G401.6 (cell line): Measurements from ENCODE around the gene THSD7B.
"Not testable (repeated sequence)": the region's sequence is repeated elsewhere in the genome, so short reads cannot be mapped to it uniquely, and the experiment has no call there.

ENCODE experiments used
- FAIRE-seq: peaks from 2 replicates; lab custom pipeline; 2012; peaks lifted over from hg19 to GRCh38; lab: Jason Lieb, UNC

Gene THSD7B

GRCh38 chr2:136765256-136766072 is at the start of gene THSD7B:
Gene THSD7B, plus strand, starts transcription at chr2:136765545. Its CDS starts 116,634 bp downstream, at chr2:136882179.
- no peak for FAIRE-seq

- FAIRE-seq = no peak
Measured at GRCh38 chr2:136718273-136718672, 47.1 kb upstream of the THSD7B start.

GRCh38 chr2:136727973-136728699 is 37.2 kb upstream of the THSD7B start:
- no peak for FAIRE-seq

GRCh38 chr2:136736236-136736635 is 29.1 kb upstream of the THSD7B start:
- no peak for FAIRE-seq

- no peak for FAIRE-seq
Measured at GRCh38 chr2:136738044-136738443, 27.3 kb upstream of the THSD7B start.

- FAIRE-seq = no peak
Measured at GRCh38 chr2:136741471-136741870, 23.9 kb upstream of the THSD7B start.

- FAIRE-seq = no peak
Measured at GRCh38 chr2:136750065-136750464, 15.3 kb upstream of the THSD7B start.

GRCh38 chr2:136751406-136751805 is 13.9 kb upstream of the THSD7B start:
- FAIRE-seq = no peak

- not testable (repeated sequence) for FAIRE-seq
Measured at GRCh38 chr2:136758504-136758903, 6.8 kb upstream of the THSD7B start.

GRCh38 chr2:136764452-136765255 is 691 bp upstream of the THSD7B start:
- no peak for FAIRE-seq

GRCh38 chr2:136766073-136766404 is 694 bp downstream of the THSD7B start:
- FAIRE-seq = no peak

- FAIRE-seq = no peak
Measured at GRCh38 chr2:136767030-136767429, 1.7 kb downstream of the THSD7B start.

- FAIRE-seq = no peak
Measured at GRCh38 chr2:136769871-136770270, 4.5 kb downstream of the THSD7B start.

GRCh38 chr2:136770384-136770783 is 5.0 kb downstream of the THSD7B start:
- no peak for FAIRE-seq

- no peak for FAIRE-seq
Measured at GRCh38 chr2:136777391-136777790, 12.0 kb downstream of the THSD7B start.

- FAIRE-seq = no peak
Measured at GRCh38 chr2:136783856-136784255, 18.5 kb downstream of the THSD7B start.

- FAIRE-seq = no peak
Measured at GRCh38 chr2:136785215-136785614, 19.9 kb downstream of the THSD7B start.

GRCh38 chr2:136787970-136788369 is 22.6 kb downstream of the THSD7B start:
- no peak for FAIRE-seq

- FAIRE-seq = no peak
Measured at GRCh38 chr2:136796339-136796738, 31.0 kb downstream of the THSD7B start.

GRCh38 chr2:136798766-136799165 is 33.4 kb downstream of the THSD7B start:
- no peak for FAIRE-seq

- no peak for FAIRE-seq
Measured at GRCh38 chr2:136801661-136802060, 36.3 kb downstream of the THSD7B start.

- no peak for FAIRE-seq
Measured at GRCh38 chr2:136809998-136810397, 44.7 kb downstream of the THSD7B start.

- no peak for FAIRE-seq
Measured at GRCh38 chr2:136818839-136819238, 53.5 kb downstream of the THSD7B start.
